CD14-positive monocyte (primary cell): ENCODE results near the gene FXYD5. TPM values are rescaled to one million over a fixed set of nuclear protein-coding genes. Genes with fewer than 3 reads are reported as not detected.
A peak's percentile ranks its signal among the peaks of the same experiment; 100 is the strongest.

ENCODE experiments used
- DNase-seq, 3 donors: peaks; one replicate each; pipeline ENCODE4 v3.0.0-alpha.2; 2011 to 2022
- H2AFZ ChIP-seq: 2 replicates; pipeline ENCODE4 v1.6.0; 2012; ENCODE audit warnings: mild to moderate bottlenecking, low read depth, low read length, inconsistent platforms; ENCODE audit not compliant: insufficient read depth, poor library complexity, severe bottlenecking
- H3K27ac ChIP-seq, 2 donors: 1 replicate in 1 of 2; 2 replicates in 1 of 2; pipeline ENCODE4 v1.5.1; 2012 to 2013; ENCODE audit warnings: low read length in 2 of 2, control low read depth in 1 of 2, inconsistent platforms in 1 of 2, low read depth in 1 of 2, mild to moderate bottlenecking in 1 of 2
- H3K27me3 ChIP-seq, 2 donors: one replicate each; pipeline versions ENCODE4 v1.6.0 to v1.6.1; 2011 to 2013; ENCODE audit warnings: low read length in 2 of 2; ENCODE audit not compliant: control insufficient read depth in 2 of 2, insufficient read depth in 2 of 2
- H3K36me3 ChIP-seq, 2 donors: replicated peaks in 1 of 2; 1 replicate in 1 of 2; 2 replicates in 1 of 2; pipeline versions ENCODE4 v1.5.1 to v1.6.1; 2012 to 2013; ENCODE audit warnings: low read length in 2 of 2, control low read depth in 1 of 2, inconsistent platforms in 1 of 2, mild to moderate bottlenecking in 1 of 2; ENCODE audit not compliant: insufficient read depth in 2 of 2, control insufficient read depth in 1 of 2
- H3K4me1 ChIP-seq, 2 donors: 1 replicate in 1 of 2; 2 replicates in 1 of 2; pipeline versions ENCODE4 v1.5.1 to v1.6.1; 2012 to 2013; ENCODE audit warnings: low read length in 2 of 2, control low read depth in 1 of 2, inconsistent platforms in 1 of 2, mild to moderate bottlenecking in 1 of 2, moderate library complexity in 1 of 2; ENCODE audit not compliant: insufficient read depth in 2 of 2, control insufficient read depth in 1 of 2
- H3K4me2 ChIP-seq: replicated peaks from 2 replicates; pipeline ENCODE3; 2012; ENCODE audit warnings: low read length, moderate library complexity, mild to moderate bottlenecking; ENCODE audit not compliant: poor library complexity, severe bottlenecking; ENCODE audit errors: extremely low read depth
- H3K4me3 ChIP-seq, 3 experiments: fragments of 200-600 bp in 1 of 3; sonication (generic) in 1 of 3; replicated peaks in 1 of 3; 1 replicate in 2 of 3; 2 replicates in 1 of 3; pipeline ENCODE4 v1.5.1; 2011 to 2013; ENCODE audit warnings: low read length in 3 of 3, mild to moderate bottlenecking in 3 of 3, control low read depth in 2 of 3, low read depth in 2 of 3, inconsistent platforms in 1 of 3, moderate library complexity in 1 of 3
- H3K79me2 ChIP-seq: 2 replicates; pipeline ENCODE4 v1.6.0; 2012; ENCODE audit warnings: mild to moderate bottlenecking, control low read depth, inconsistent platforms, low read length, moderate library complexity; ENCODE audit not compliant: insufficient read depth
- H3K9ac ChIP-seq: 2 replicates; pipeline ENCODE4 v1.6.0; 2017; ENCODE audit warnings: low read length, mild to moderate bottlenecking; ENCODE audit not compliant: insufficient read depth, poor library complexity, severe bottlenecking
- H3K9me3 ChIP-seq, 2 donors: replicated peaks in 1 of 2; 1 replicate in 1 of 2; 2 replicates in 1 of 2; pipeline versions ENCODE4 v1.5.1 to v1.6.1; 2012 to 2013; ENCODE audit warnings: low read length in 2 of 2, control low read depth in 1 of 2; ENCODE audit not compliant: control insufficient read depth in 1 of 2, insufficient read depth in 1 of 2
- H4K20me1 ChIP-seq: 2 replicates; pipeline ENCODE4 v1.6.0; 2012; ENCODE audit warnings: mild to moderate bottlenecking, low read length, control low read depth, moderate library complexity; ENCODE audit not compliant: insufficient read depth
- H3K27ac Mint-ChIP-seq, 7 donors: one replicate each; pipeline ENCODE4 v1.8.0; 2020; ENCODE audit warnings: mild to moderate bottlenecking in 7 of 7, mixed read lengths in 7 of 7, moderate library complexity in 6 of 7, inconsistent platforms in 2 of 7
- H3K27me3 Mint-ChIP-seq, 3 donors: one replicate each; pipeline ENCODE4 v1.8.0; 2021 to 2022; ENCODE audit warnings: low read depth in 3 of 3, mild to moderate bottlenecking in 3 of 3, mixed read lengths in 3 of 3, moderate library complexity in 3 of 3, inconsistent platforms in 1 of 3
- H3K36me3 Mint-ChIP-seq, 2 donors: one replicate each; pipeline ENCODE4 v1.8.0; 2020; ENCODE audit warnings: mixed read lengths in 2 of 2, inconsistent platforms in 1 of 2, mild to moderate bottlenecking in 1 of 2
- H3K4me1 Mint-ChIP-seq: one replicate; pipeline ENCODE4 v1.8.0; 2020; ENCODE audit warnings: mild to moderate bottlenecking, mixed read lengths
- H3K4me3 Mint-ChIP-seq, 2 donors: one replicate each; pipeline ENCODE4 v1.8.0; 2020; ENCODE audit warnings: mild to moderate bottlenecking in 2 of 2, mixed read lengths in 2 of 2, moderate library complexity in 1 of 2
- H3K9me3 Mint-ChIP-seq, 7 donors: one replicate each; pipeline ENCODE4 v1.8.0; 2020 to 2022; ENCODE audit warnings: mixed read lengths in 7 of 7, mild to moderate bottlenecking in 6 of 7, moderate library complexity in 6 of 7, inconsistent platforms in 2 of 7
- WGBS: methylation state at CpG from one replicate; pipeline ENCODE4 v1.1.5; 2013; ENCODE audit warnings: missing lambda C conversion rate; ENCODE audit not compliant: insufficient coverage; 5-methylcytosine and 5-hydroxymethylcytosine counted together
- intact Hi-C, 2 donors: fragments of 100-400 bp; cut with micrococcal nuclease; formaldehyde crosslinking; loops; one replicate each; pipeline versions ENCODE4 v1.15.0 to v1.15.1; 2023
- polyA plus RNA-seq, 3 donors: library from polyadenylated mRNA; depleted of rRNA in 1 of 3; unstranded in 2 of 3; stranded (reverse) in 1 of 3; fragments of 300-500 nt in 2 of 3; fragments of >200 nt in 1 of 3; fragmentation: Illumina TruSeq in 2 of 3; gene quantifications; 1 replicate in 2 of 3; 2 replicates in 1 of 3; pipeline ENCODE4 v1.2.3, GENCODE V29; 2012 to 2021
- TF ChIP-seq, protein P1 (sequence below): fragments of 200-600 bp; IDR thresholded peaks from one replicate; pipeline ENCODE4 v1.8.0; 2022; ENCODE audit warnings: antibody characterized with exemption, mild to moderate bottlenecking

Gene FXYD5
- polyA plus RNA-seq, 3 donors, result 204 to 673 (median 312) TPM

DNA sequence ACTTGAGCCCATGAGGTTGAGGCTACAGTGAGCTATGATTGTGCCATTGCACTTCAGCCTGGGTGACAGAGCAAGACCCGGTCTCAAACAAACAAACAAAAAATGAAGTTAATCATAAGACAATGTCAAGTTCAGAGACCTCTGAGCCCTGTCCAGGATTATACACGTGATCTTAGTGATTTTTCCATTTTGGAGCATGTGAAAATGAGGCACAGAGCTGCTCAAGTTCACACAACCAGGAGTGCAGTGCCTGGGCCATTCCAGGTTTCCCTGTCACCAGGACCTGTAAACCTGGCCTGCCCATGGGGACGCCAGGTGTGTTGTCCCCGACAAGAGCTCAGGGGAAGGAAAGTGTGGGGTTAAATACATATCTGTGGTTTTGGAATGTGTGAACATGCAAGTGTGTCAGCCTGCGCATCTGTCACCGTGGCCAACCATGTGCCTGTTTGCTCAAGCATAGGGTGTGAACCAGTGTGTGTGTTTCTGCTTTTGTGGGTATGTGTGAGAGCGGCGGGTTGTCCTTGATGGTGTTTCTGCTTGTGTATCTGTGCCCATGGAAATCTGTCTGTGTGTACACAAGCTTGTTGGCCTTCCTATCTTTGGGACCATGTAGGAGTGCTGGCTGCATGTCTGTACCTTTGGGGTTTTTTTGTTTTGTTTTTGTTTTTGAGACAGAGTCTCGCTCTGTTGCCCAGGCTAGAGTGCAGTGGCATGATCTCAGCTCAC is 17.4 kb upstream of the FXYD5 start:
- Histone ChIP-seq H4K20me1 (no peaks in the 10 kb centered on the region), H3K27me3 (peaks cover under 1 to 6% of the 10 kb centered on the region in 2 donors), H3K9ac (no peak overlapping the region), H2AFZ (no peak overlapping the region), H3K9me3 (no peaks in the 10 kb centered on the region), H3K4me3 (no peak overlapping the region), H3K79me2 (no peaks in the 10 kb centered on the region), H3K4me1 (peaks cover 40 to 41% of the 10 kb centered on the region in 2 donors), H3K4me2 (no peak overlapping the region), H3K27ac (no peak overlapping the region), H3K36me3 (no peaks in the 10 kb centered on the region)
- TF ChIP-seq, protein P1, sequence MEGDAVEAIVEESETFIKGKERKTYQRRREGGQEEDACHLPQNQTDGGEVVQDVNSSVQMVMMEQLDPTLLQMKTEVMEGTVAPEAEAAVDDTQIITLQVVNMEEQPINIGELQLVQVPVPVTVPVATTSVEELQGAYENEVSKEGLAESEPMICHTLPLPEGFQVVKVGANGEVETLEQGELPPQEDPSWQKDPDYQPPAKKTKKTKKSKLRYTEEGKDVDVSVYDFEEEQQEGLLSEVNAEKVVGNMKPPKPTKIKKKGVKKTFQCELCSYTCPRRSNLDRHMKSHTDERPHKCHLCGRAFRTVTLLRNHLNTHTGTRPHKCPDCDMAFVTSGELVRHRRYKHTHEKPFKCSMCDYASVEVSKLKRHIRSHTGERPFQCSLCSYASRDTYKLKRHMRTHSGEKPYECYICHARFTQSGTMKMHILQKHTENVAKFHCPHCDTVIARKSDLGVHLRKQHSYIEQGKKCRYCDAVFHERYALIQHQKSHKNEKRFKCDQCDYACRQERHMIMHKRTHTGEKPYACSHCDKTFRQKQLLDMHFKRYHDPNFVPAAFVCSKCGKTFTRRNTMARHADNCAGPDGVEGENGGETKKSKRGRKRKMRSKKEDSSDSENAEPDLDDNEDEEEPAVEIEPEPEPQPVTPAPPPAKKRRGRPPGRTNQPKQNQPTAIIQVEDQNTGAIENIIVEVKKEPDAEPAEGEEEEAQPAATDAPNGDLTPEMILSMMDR, result no peak
- Mint-ChIP-seq H3K4me3 (peak overlapping the region in 1 of 2 donors; percentile 29), H3K36me3 (no peaks in the 10 kb centered on the region), H3K9me3 (peaks cover 0 to 3% (median 0%) of the 10 kb centered on the region in 7 donors), H3K27me3 (peaks cover 6 to 16% (median 7%) of the 10 kb centered on the region in 3 donors), H3K4me1 (peaks cover 40% of the 10 kb centered on the region), H3K27ac (peak overlapping the region in 1 of 7 donors; percentile 37)
- intact Hi-C loops, result loop anchor here (5.0 to 10.0 kb wide), 2 partner anchors 70 to 162 kb away; no protein-coding TSS in a partner anchor
- 72% methylated on average over 8 of the region's 9 CpGs for WGBS
- no peak for DNase-seq

DNA sequence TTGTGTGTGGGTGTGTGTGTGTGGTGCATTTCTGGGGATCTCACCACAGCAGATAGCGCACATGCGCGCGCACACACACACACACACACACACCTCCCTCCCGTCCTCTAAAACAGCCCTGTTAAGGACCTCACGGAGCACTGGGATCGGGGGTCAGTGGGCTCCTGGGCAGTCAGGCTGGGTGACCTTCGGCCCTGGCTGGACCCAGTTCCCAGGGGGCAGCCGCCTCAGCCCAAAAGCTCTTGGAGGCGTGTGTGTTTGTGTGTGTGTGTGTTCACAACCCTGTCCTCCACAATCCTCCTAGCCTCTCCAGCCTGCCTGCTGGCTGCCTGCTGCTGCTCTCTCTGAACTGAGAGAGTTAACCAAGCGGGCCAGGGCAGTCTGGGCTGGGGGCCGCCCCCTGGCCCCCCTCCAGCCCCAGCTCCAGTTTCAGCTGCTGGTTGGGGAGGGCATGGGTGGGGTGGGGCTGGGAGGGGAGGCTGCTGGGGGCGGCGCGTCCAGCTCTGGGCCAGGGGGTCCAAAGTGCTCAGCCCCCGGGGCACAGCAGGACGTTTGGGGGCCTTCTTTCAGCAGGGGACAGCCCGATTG is 16.1 kb upstream of the FXYD5 start, which contains the start of gene FXYD1:
FXYD1 (plus strand) TSS at position 520 of the 588 bp plus-strand sequence. CDS start 1,256 bp downstream, outside the sequence.
- H3K79me2 ChIP-seq, result no peaks in the 10 kb centered on the region
- Mint-ChIP-seq H3K4me1 (peaks cover 48% of the 10 kb centered on the region), H3K9me3 (peaks cover 0 to 3% (median 0%) of the 10 kb centered on the region in 7 donors), H3K36me3 (no peaks in the 10 kb centered on the region), H3K27me3 (peaks cover 12 to 28% (median 14%) of the 10 kb centered on the region in 3 donors), H3K27ac (peak within 1 kb of the TSS in 4 of 7 donors; percentile 52 to 85 (median 65)), H3K4me3 (peak within 1 kb of the TSS in 1 of 2 donors; percentile 46)
- H4K20me1 ChIP-seq, result no peaks in the 10 kb centered on the region
- H3K4me3 ChIP-seq, result no peak within 1 kb of the TSS
- TF ChIP-seq, protein P1, result no peak
- intact Hi-C loops, result loop anchor here (5.0 to 10.0 kb wide), 2 partner anchors 71 to 164 kb away; no protein-coding TSS in a partner anchor
- H3K36me3 ChIP-seq, result no peaks in the 10 kb centered on the region
- peaks cover 9 to 17% of the 10 kb centered on the region in 2 donors for H3K27me3 ChIP-seq
- H3K9me3 ChIP-seq, result no peaks in the 10 kb centered on the region
- peaks cover 47 to 49% of the 10 kb centered on the region in 2 donors for H3K4me1 ChIP-seq
- H2AFZ ChIP-seq, result peak within 1 kb of the TSS; percentile 38
- H3K9ac ChIP-seq, result no peak within 1 kb of the TSS
- no peak within 1 kb of the TSS for H3K27ac ChIP-seq
- DNase-seq, result no peak
- 96% methylated on average over 9 of the region's 18 CpGs for WGBS
- H3K4me2 ChIP-seq, result no peak within 1 kb of the TSS
